ENCODE measurements around the gene SHMT2.

SHMT2 gene

GRCh38 chr12:57229634-57230380, at the start of gene SHMT2:
SHMT2 (plus strand) TSS chr12:57229711; CDS start chr12:57229779, 68 bp downstream.
- peak; percentile 95 for DNase-seq (ENCODE audit: low spot score)

- no peak for DNase-seq (ENCODE audit: low spot score)
These were observed 49.1 kb upstream of the SHMT2 start for GRCh38 chr12:57180321-57180989.

GRCh38 chr12:57181072-57181471, 48.4 kb upstream of the SHMT2 start:
- no peak for DNase-seq (ENCODE audit: low spot score)

GRCh38 chr12:57181561-57182155, 47.9 kb upstream of the SHMT2 start:
- DNase-seq (ENCODE audit: low spot score), result no peak

- DNase-seq (ENCODE audit: low spot score), result peak; percentile 80
These were observed 46.5 kb upstream of the SHMT2 start for GRCh38 chr12:57182918-57183575.

DNA sequence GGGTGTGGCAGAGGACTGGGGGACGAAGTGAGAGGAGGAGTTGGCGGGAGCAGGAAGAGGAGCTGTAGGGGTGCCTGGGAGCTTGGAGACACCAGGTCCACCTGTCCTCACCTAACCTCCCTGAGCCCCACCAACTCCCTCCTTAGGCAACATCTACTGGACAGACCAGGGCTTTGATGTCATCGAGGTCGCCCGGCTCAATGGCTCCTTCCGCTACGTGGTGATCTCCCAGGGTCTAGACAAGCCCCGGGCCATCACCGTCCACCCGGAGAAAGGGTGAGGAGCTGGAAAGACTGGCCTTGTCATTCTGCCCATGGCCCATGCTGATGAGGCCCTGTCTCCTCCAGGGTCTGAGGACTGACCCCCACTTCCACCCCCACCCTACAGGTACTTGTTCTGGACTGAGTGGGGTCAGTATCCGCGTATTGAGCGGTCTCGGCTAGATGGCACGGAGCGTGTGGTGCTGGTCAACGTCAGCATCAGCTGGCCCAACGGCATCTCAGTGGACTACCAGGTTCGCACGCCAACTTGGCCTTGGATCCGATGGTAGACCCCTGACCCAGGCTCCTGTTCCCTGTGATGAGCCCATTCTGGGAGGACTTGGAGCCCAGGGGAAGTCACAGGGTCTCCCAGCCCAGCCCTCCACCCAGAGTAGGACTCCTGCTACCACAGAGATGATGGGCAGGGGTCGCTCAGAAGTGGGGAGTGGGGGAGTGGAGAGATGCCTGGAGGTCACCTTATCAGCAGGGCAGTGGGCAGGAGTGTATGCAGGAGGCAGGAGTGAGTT, 45.4 kb upstream of the SHMT2 start:
- no peak for DNase-seq (ENCODE audit: low spot score)

DNA sequence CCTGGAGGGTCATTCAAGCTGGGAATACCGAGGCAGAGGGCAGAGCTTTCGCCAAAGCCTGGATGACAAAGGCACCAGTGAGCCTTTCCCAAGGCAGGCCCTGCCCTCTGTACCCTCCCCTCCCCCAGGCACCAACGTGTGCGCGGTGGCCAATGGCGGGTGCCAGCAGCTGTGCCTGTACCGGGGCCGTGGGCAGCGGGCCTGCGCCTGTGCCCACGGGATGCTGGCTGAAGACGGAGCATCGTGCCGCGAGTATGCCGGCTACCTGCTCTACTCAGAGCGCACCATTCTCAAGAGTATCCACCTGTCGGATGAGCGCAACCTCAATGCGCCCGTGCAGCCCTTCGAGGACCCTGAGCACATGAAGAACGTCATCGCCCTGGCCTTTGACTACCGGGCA, 44.1 kb upstream of the SHMT2 start:
- no peak for DNase-seq (ENCODE audit: low spot score)

DNA sequence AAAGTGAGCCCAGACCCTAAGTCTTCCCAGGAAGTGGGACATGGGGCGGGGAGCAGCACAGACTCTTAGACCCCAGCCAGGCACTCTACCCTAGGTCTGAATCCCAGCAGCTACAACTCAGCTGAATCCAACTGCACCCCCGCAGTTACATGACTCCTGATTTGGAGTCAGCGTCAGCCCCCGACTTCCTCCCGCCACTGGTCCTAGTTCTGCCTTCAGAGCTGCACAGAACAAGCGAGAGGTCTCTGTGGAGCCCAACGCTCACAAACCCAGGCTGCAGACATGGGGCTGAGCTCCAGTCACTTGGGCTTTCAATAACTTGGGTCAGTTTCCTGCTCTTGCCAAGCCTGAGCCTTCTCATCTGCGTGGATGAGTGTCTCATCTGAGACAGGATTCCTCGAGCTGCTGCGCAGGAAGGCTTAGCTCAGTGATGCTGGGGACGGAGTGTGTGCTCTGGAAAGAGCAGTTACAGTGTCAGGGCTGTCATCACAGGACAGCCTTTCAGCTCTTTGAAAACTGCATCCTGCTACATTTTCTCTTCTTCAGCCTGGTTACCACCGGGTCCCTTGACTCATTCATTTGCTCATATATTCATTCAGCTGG, 43.5 kb upstream of the SHMT2 start:
- no peak for DNase-seq (ENCODE audit: low spot score)

DNA sequence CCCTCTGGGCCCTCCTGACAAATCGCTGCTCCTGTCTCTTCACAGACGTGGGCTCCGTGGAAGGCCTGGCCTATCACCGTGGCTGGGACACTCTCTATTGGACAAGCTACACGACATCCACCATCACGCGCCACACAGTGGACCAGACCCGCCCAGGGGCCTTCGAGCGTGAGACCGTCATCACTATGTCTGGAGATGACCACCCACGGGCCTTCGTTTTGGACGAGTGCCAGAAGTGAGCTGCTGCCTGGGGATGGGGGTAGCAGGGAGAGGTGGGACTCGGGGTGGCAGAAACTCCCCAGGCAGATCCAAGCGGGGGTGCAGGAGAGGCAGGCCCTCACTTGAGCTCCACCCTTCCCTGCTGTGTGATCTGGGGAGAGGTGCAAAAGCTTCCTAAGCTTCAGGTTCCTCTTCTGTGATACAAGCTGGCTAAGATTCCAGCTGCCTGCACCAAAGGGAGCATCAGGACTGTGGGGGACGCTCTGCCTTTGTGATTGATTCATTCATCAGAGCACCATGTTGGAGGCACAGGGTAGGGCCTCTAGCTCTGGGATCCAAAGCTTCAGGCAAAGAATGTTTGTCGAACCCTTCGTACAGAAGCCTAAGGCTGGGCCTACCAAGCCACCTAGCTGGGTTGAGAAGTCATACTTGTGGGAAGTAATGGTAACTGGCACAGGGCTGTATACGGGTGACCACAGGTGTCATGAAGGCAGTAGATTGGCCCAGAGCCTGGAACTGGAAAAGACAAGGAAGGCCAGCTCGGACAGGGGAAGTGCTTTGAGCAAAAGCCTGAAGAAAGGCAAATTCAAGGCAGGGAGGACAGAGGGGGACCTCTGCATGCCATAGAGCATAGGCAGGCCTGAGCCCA, 42.1 kb upstream of the SHMT2 start:
- no peak for DNase-seq (ENCODE audit: low spot score)

GRCh38 chr12:57188090-57188425, 41.5 kb upstream of the SHMT2 start:
- DNase-seq (ENCODE audit: low spot score), result no peak

DNA sequence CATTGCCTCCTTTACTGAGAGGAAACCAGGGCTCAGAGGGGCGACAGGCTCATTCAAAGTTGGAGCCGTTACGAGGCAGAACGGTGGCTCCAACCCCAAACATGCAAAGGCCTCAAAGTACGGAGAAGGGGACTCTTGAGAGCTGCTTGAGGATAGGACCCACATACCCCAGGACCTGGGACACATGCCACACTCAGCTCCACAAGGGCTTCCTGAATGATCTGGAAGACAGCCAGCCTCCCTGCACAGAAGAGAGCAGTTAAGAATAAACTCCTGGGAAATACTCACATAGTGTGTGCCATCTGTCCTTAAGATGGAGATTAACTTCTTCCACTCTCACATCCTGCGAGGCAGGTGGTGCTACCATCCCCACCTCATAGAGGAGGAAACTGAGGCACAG, 39.5 kb upstream of the SHMT2 start:
- DNase-seq (ENCODE audit: low spot score), result no peak

- DNase-seq (ENCODE audit: low spot score), result no peak
These were observed 38.7 kb upstream of the SHMT2 start for GRCh38 chr12:57190821-57191220.

- DNase-seq (ENCODE audit: low spot score), result no peak
These were observed 38.1 kb upstream of the SHMT2 start for GRCh38 chr12:57191410-57191809.

- DNase-seq (ENCODE audit: low spot score), result no peak
These were observed 36.6 kb upstream of the SHMT2 start for GRCh38 chr12:57192920-57193319.

GRCh38 chr12:57193706-57194245, 35.7 kb upstream of the SHMT2 start:
- DNase-seq (ENCODE audit: low spot score), result no peak

DNA sequence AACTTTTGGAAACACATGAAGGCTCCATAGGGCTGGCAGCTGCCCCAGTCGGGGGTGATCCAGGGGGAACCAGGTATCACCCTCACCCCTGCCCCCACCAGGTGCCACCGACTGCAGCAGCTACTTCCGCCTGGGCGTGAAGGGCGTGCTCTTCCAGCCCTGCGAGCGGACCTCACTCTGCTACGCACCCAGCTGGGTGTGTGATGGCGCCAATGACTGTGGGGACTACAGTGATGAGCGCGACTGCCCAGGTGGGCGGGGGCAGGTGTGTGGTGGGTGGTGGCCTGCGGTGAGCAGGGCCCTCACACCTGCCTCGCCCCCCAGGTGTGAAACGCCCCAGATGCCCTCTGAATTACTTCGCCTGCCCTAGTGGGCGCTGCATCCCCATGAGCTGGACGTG, 35.3 kb upstream of the SHMT2 start:
- no peak for DNase-seq (ENCODE audit: low spot score)

DNA sequence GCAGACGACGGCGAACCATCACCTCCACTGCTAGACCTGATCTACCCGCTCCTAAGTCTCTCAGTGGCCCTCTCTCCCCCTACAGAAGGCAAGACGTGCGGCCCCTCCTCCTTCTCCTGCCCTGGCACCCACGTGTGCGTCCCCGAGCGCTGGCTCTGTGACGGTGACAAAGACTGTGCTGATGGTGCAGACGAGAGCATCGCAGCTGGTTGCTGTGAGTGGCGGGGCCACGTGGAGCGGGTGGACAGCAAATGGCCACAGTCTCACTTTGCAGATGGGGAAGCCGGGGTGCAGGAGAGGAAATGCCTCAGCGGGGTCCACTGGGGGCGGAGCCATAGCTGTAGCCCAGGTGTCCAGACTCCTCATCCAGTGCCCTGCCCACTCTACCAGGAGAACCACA, 34.3 kb upstream of the SHMT2 start:
- DNase-seq (ENCODE audit: low spot score), result no peak

GRCh38 chr12:57195611-57196371, 33.7 kb upstream of the SHMT2 start:
- DNase-seq (ENCODE audit: low spot score), result no peak

GRCh38 chr12:57196439-57196838, 33.1 kb upstream of the SHMT2 start:
- no peak for DNase-seq (ENCODE audit: low spot score)

GRCh38 chr12:57196956-57197355, 32.6 kb upstream of the SHMT2 start:
- DNase-seq (ENCODE audit: low spot score), result no peak

Measured in CD4-positive, alpha-beta T cell treated with Interleukin-2 at 100 ng/mL for 4 hours (primary cell).